PC-9 (cell line): Measurements from ENCODE around the gene SDK2. TPM values are rescaled to one million over a fixed set of nuclear protein-coding genes. Genes with fewer than 3 reads are reported as not detected.

Experiments
- BruUV-seq: library from RNA; stranded (reverse); fragments of 400-500 nt; replicated peaks from 2 replicates; lab custom pipeline; 2021; lab: Mats Ljungman, UMichigan
- CTCF ChIA-PET: fragments of 300-600 bp; sonication (Branson Sonifier 250); formaldehyde crosslinking; loops from one replicate; lab custom pipeline; 2022; ENCODE audit warnings: antibody characterized with exemption; lab: Charles Lee
- POLR2A ChIA-PET: fragments of 300-600 bp; sonication (Branson Sonifier 250); formaldehyde crosslinking; loops from one replicate; lab custom pipeline; 2022; ENCODE audit warnings: antibody characterized with exemption; ENCODE audit not compliant: unreplicated experiment; lab: Charles Lee
- DNase-seq, 2 experiments: peaks; one replicate each; pipeline versions ENCODE4 v3.0.0 to v3.0.0-alpha.2; 2015 to 2022; ENCODE audit warnings: mixed read lengths in 1 of 2
- H2AFZ ChIP-seq: fragments of 200-600 bp; sonication (generic); 2 replicates; pipeline ENCODE4 v1.8.1; 2017; ENCODE audit warnings: antibody characterized with exemption
- H3F3A ChIP-seq: fragments of 200-600 bp; sonication (generic); 2 replicates; pipeline ENCODE4 v1.8.1; 2017; ENCODE audit warnings: antibody characterized with exemption, mild to moderate bottlenecking, low read depth; ENCODE audit not compliant: insufficient read depth
- H3K27ac ChIP-seq: fragments of 200-600 bp; sonication (generic); 2 replicates; pipeline ENCODE4 v1.6.1; 2016; ENCODE audit warnings: mixed run types
- H3K27me3 ChIP-seq: fragments of 200-600 bp; sonication (generic); 2 replicates; pipeline ENCODE4 v1.6.1; 2016; ENCODE audit warnings: low read depth, mixed run types; ENCODE audit not compliant: insufficient read depth
- H3K36me3 ChIP-seq: fragments of 200-600 bp; sonication (generic); 2 replicates; pipeline ENCODE4 v1.6.1; 2016; ENCODE audit warnings: low read depth, mixed run types
- H3K4me1 ChIP-seq: fragments of 200-600 bp; sonication (generic); replicated peaks from 2 replicates; pipeline ENCODE4 v1.6.1; 2016; ENCODE audit warnings: mixed run types; ENCODE audit not compliant: insufficient read depth
- H3K4me2 ChIP-seq: fragments of 200-600 bp; sonication (generic); 2 replicates; pipeline ENCODE4 v1.6.1; 2017; ENCODE audit warnings: mixed run types
- H3K4me3 ChIP-seq: fragments of 200-600 bp; sonication (generic); 2 replicates; pipeline ENCODE4 v1.6.1; 2016; ENCODE audit warnings: mixed run types
- H3K79me2 ChIP-seq: fragments of 200-600 bp; sonication (generic); 2 replicates; pipeline ENCODE4 v1.6.1; 2017; ENCODE audit warnings: low read depth, mixed run types
- H3K9me2 ChIP-seq: fragments of 200-600 bp; sonication (generic); 2 replicates; pipeline ENCODE4 v1.8.1; 2017; ENCODE audit warnings: mild to moderate bottlenecking; ENCODE audit not compliant: insufficient read depth
- H3K9me3 ChIP-seq: fragments of 200-600 bp; sonication (generic); 2 replicates; pipeline ENCODE4 v1.8.1; 2016; ENCODE audit warnings: low read depth; ENCODE audit not compliant: insufficient read depth
- H4K20me1 ChIP-seq: fragments of 200-600 bp; sonication (generic); 2 replicates; pipeline ENCODE4 v1.8.1; 2017; ENCODE audit not compliant: insufficient read depth
- CTCF ChIP-seq: fragments of 200-600 bp; sonication (generic); conservative IDR thresholded peaks from 2 replicates; pipeline ENCODE4 v1.6.1; 2017; ENCODE audit warnings: mixed run types, antibody characterized with exemption, mild to moderate bottlenecking, moderate library complexity
- EZH2 ChIP-seq: fragments of 200-600 bp; sonication (generic); IDR thresholded peaks from 2 replicates; pipeline ENCODE4 v1.8.0; 2017; ENCODE audit warnings: antibody characterized with exemption, low read depth
- intact Hi-C: fragments of 100-400 bp; cut with micrococcal nuclease; formaldehyde crosslinking; loops from one replicate; pipeline ENCODE4 v1.10.0; 2022; ENCODE audit not compliant: unreplicated experiment
- total RNA-seq: library from RNA; stranded (reverse); gene quantifications from 2 replicates; pipeline ENCODE4 v1.2.3, GENCODE V29; 2021

Gene SDK2
- total RNA-seq, 1 experiment from 2014 or later = 0.04 TPM

DNA sequence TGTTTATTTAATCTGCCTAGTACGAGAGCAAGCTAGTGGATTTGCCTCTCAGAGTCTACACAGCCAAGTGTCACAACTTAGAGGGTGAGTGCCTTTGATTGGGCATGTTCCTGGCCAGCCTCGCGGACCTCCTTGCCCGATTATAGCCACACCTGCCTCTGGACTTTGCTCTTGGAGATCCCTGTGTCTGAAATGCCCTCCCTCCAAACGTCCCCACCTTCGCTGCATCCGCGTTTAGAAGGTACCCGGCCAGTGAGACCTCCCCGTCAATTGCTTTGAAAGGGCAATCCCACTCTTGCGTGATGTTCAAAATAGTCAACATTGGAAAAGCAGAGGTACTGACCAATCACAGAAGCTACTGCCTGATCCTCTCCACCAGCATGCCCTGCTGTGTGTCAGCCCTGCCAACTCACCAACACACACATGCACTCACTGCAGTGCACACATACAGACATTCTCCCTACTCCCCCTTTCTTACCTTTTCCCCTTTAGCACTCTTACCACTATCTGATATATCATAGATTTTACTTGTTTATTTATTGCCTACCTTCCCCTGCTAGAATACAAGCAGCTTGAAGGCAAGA is 6.5 kb upstream of the SDK2 start:
- Histone ChIP-seq H3K4me2 (no peak overlapping the region), H2AFZ (no peak overlapping the region), H3F3A (no peaks in the 10 kb centered on the region), H3K36me3 (no peaks in the 10 kb centered on the region), H3K27ac (no peak overlapping the region), H3K9me2 (no peaks in the 10 kb centered on the region), H3K79me2 (no peaks in the 10 kb centered on the region), H4K20me1 (no peaks in the 10 kb centered on the region), H3K27me3 (peaks cover 76% of the 10 kb centered on the region), H3K9me3 (peaks cover 5% of the 10 kb centered on the region), H3K4me3 (no peak overlapping the region), H3K4me1 (no peaks in the 10 kb centered on the region)
- CTCF ChIA-PET = no interaction called here
- intact Hi-C loops = no loop called here
- TF ChIP-seq CTCF = no peak
- TF ChIP-seq EZH2 = no peak
- no peak for DNase-seq
- no TSS peak for BruUV-seq
- POLR2A ChIA-PET = no interaction called here

- Histone ChIP-seq H3K27me3 (peaks cover 75% of the 10 kb centered on the region), H3K4me3 (no peak overlapping the region), H3K79me2 (no peaks in the 10 kb centered on the region), H2AFZ (no peak overlapping the region), H3K4me1 (no peaks in the 10 kb centered on the region), H3K36me3 (no peaks in the 10 kb centered on the region), H3K4me2 (no peak overlapping the region), H4K20me1 (no peaks in the 10 kb centered on the region), H3K9me2 (no peaks in the 10 kb centered on the region), H3F3A (no peaks in the 10 kb centered on the region), H3K27ac (no peak overlapping the region), H3K9me3 (peaks cover 5% of the 10 kb centered on the region)
- intact Hi-C loops = no loop called here
- ChIA-PET CTCF (no interaction called here), POLR2A (no interaction called here)
- no peak for TF ChIP-seq CTCF
- no peak for TF ChIP-seq EZH2
- BruUV-seq = no TSS peak
- no peak for DNase-seq
These were observed 5.9 kb upstream of the SDK2 start for GRCh38 chr17:73650140-73650539.

- no TSS peak for BruUV-seq
- peaks cover 5% of the 10 kb centered on the region; the same call in 1 of the 2 replicates for H3K9me3 ChIP-seq
- no peak overlapping the region for H3K4me2 ChIP-seq
- no peak for DNase-seq
- H3K4me1 ChIP-seq = no peaks in the 10 kb centered on the region
- no peak overlapping the region for H3K4me3 ChIP-seq
- no peaks in the 10 kb centered on the region for H4K20me1 ChIP-seq
- H2AFZ ChIP-seq = no peak overlapping the region
- no peak overlapping the region for H3K27ac ChIP-seq
- intact Hi-C loops = no loop called here
- H3K79me2 ChIP-seq = no peaks in the 10 kb centered on the region
- H3K36me3 ChIP-seq = no peaks in the 10 kb centered on the region
- no peak for TF ChIP-seq CTCF
- TF ChIP-seq EZH2 = no peak
- ChIA-PET POLR2A (interaction anchor here (0.6 kb wide), 1 partner anchor 73 kb away, joined by 3 read pairs; no protein-coding TSS in a partner anchor), CTCF (no interaction called here)
- H3K9me2 ChIP-seq = no peaks in the 10 kb centered on the region
- no peaks in the 10 kb centered on the region for H3F3A ChIP-seq
- H3K27me3 ChIP-seq = peaks cover 64% of the 10 kb centered on the region
These were observed 4.7 kb upstream of the SDK2 start for GRCh38 chr17:73648974-73649373.
